Effector memory CD8-positive, alpha-beta T cell (primary cell): ENCODE measurements around the gene KTI12.
"Not testable (repeated sequence)": the region's sequence is repeated elsewhere in the genome, so short reads cannot be mapped to it uniquely, and the experiment has no call there.

Experiments used
- ATAC-seq: fragments of 150-1000 bp; cut with Tn5 transposase; replicated peaks from 2 replicates; pipeline ENCODE4 v1.10.0; 2021; ENCODE audit warnings: mild to moderate bottlenecking, moderate library complexity
- DNase-seq, 3 experiments: peaks; one replicate each; pipeline ENCODE4 v3.0.0; 2021
- H3K27ac Mint-ChIP-seq, 2 donors: one replicate each; pipeline ENCODE4 v1.8.0; 2022; ENCODE audit warnings: mild to moderate bottlenecking in 2 of 2, mixed read lengths in 2 of 2, moderate library complexity in 2 of 2
- H3K27me3 Mint-ChIP-seq, 2 donors: one replicate each; pipeline ENCODE4 v1.8.0; 2022; ENCODE audit warnings: mixed read lengths in 2 of 2
- H3K36me3 Mint-ChIP-seq: one replicate; pipeline ENCODE4 v1.8.0; 2022; ENCODE audit warnings: mild to moderate bottlenecking, moderate library complexity, mixed read lengths; ENCODE audit not compliant: insufficient read depth
- H3K4me1 Mint-ChIP-seq, 2 donors: one replicate each; pipeline ENCODE4 v1.8.0; 2022; ENCODE audit warnings: low read depth in 2 of 2, mixed read lengths in 2 of 2
- H3K4me3 Mint-ChIP-seq, 2 donors: one replicate each; pipeline ENCODE4 v1.8.0; 2022; ENCODE audit warnings: mild to moderate bottlenecking in 2 of 2, mixed read lengths in 2 of 2, moderate library complexity in 2 of 2
- H3K9me3 Mint-ChIP-seq, 2 donors: one replicate each; pipeline ENCODE4 v1.8.0; 2022; ENCODE audit warnings: mixed read lengths in 2 of 2

The KTI12 gene

GRCh38 chr1:52055866-52056162 lies 22.2 kb upstream of the KTI12 start:
- Mint-ChIP-seq H3K4me1 (peaks cover 45 to 57% of the 10 kb centered on the region in 2 donors), H3K27me3 (no peaks in the 10 kb centered on the region), H3K27ac (peak overlapping the region; percentile 91 to 95), H3K9me3 (no peaks in the 10 kb centered on the region), H3K36me3 (peaks cover 29% of the 10 kb centered on the region), H3K4me3 (peak overlapping the region; percentile 94 to 95)
- DNase-seq (no peak), ATAC-seq (no peak)

GRCh38 chr1:52055066-52055865 lies 21.7 kb upstream of the KTI12 start, which contains the start of gene TXNDC12:
Gene TXNDC12, minus strand, starts transcription at chr1:52055191. Its CDS starts 95 bp downstream, at chr1:52055096.
- Mint-ChIP-seq H3K4me1 (peaks cover 48 to 51% of the 10 kb centered on the region in 2 donors), H3K27me3 (no peaks in the 10 kb centered on the region), H3K9me3 (no peaks in the 10 kb centered on the region), H3K4me3 (peak within 1 kb of the TSS; percentile 94 to 95), H3K27ac (peak within 1 kb of the TSS; percentile 91 to 95), H3K36me3 (peaks cover 28% of the 10 kb centered on the region)
- ATAC-seq = peak; percentile 20
- DNase-seq = peak; percentile 26 to 32 (median 30)

GRCh38 chr1:52054496-52055065 lies 21.0 kb upstream of the KTI12 start:
- peak overlapping the region; percentile 91 to 95 for H3K27ac Mint-ChIP-seq
- no peaks in the 10 kb centered on the region for H3K9me3 Mint-ChIP-seq
- DNase-seq (no peak), ATAC-seq (no peak)
- peak overlapping the region; percentile 94 to 95 for H3K4me3 Mint-ChIP-seq
- H3K27me3 Mint-ChIP-seq = no peaks in the 10 kb centered on the region
- peaks cover 28% of the 10 kb centered on the region for H3K36me3 Mint-ChIP-seq
- peaks cover 50 to 52% of the 10 kb centered on the region in 2 donors for H3K4me1 Mint-ChIP-seq

- Mint-ChIP-seq H3K4me3 (peak overlapping the region; percentile 94 to 95), H3K9me3 (no peaks in the 10 kb centered on the region), H3K36me3 (peaks cover 28% of the 10 kb centered on the region), H3K4me1 (peaks cover 46 to 51% of the 10 kb centered on the region in 2 donors), H3K27me3 (no peaks in the 10 kb centered on the region), H3K27ac (no peak overlapping the region)
- DNase-seq = no peak
- ATAC-seq = no peak
Observed at GRCh38 chr1:52053862-52054261, 20.3 kb upstream of the KTI12 start.

GRCh38 chr1:52049337-52049736 lies 15.7 kb upstream of the KTI12 start:
- Mint-ChIP-seq H3K4me1 (peaks cover 25 to 27% of the 10 kb centered on the region in 2 donors), H3K36me3 (peaks cover 19% of the 10 kb centered on the region)
- ATAC-seq, H3K4me3 Mint-ChIP-seq, H3K27me3 Mint-ChIP-seq, DNase-seq, H3K9me3 Mint-ChIP-seq, H3K27ac Mint-ChIP-seq: not testable (repeated sequence)

- Mint-ChIP-seq H3K36me3 (peaks cover 19% of the 10 kb centered on the region), H3K4me1 (peaks cover 14 to 15% of the 10 kb centered on the region in 2 donors)
- not testable (repeated sequence) for H3K4me3 Mint-ChIP-seq, H3K27ac Mint-ChIP-seq, H3K27me3 Mint-ChIP-seq, ATAC-seq, H3K9me3 Mint-ChIP-seq, DNase-seq
Observed at GRCh38 chr1:52045666-52046195, 12.1 kb upstream of the KTI12 start.

- Mint-ChIP-seq H3K9me3 (no peaks in the 10 kb centered on the region), H3K27ac (no peak overlapping the region), H3K27me3 (no peaks in the 10 kb centered on the region), H3K4me1 (peaks cover 12 to 15% of the 10 kb centered on the region in 2 donors), H3K4me3 (no peak overlapping the region), H3K36me3 (peaks cover 24% of the 10 kb centered on the region)
- no peak for DNase-seq
- ATAC-seq = no peak
Observed at GRCh38 chr1:52045236-52045635, 11.6 kb upstream of the KTI12 start.

- H3K4me3 Mint-ChIP-seq = no peak overlapping the region
Observed at GRCh38 chr1:52041551-52042185, 8.1 kb upstream of the KTI12 start.

GRCh38 chr1:52037909-52038308 lies 4.3 kb upstream of the KTI12 start:
- no peaks in the 10 kb centered on the region for H3K9me3 Mint-ChIP-seq

More at GRCh38 chr1:52041551-52042185, 8.1 kb upstream of the KTI12 start:
- DNase-seq (no peak), ATAC-seq (no peak)
- Mint-ChIP-seq H3K9me3 (no peaks in the 10 kb centered on the region), H3K27ac (no peak overlapping the region), H3K4me1 (peaks cover 6 to 10% of the 10 kb centered on the region in 2 donors), H3K27me3 (no peaks in the 10 kb centered on the region), H3K36me3 (peaks cover 46% of the 10 kb centered on the region)

GRCh38 chr1:52037402-52037814 lies 3.8 kb upstream of the KTI12 start:
- Mint-ChIP-seq H3K36me3 (peaks cover 56% of the 10 kb centered on the region), H3K9me3 (no peaks in the 10 kb centered on the region), H3K27me3 (no peaks in the 10 kb centered on the region), H3K27ac (peak overlapping the region in 1 of 2 donors; percentile 71), H3K4me1 (peaks cover 5 to 12% of the 10 kb centered on the region in 2 donors), H3K4me3 (no peak overlapping the region)
- ATAC-seq (no peak), DNase-seq (no peak)

More at GRCh38 chr1:52037909-52038308, 4.3 kb upstream of the KTI12 start:
- no peak overlapping the region for H3K27ac Mint-ChIP-seq
- no peaks in the 10 kb centered on the region for H3K27me3 Mint-ChIP-seq
- ATAC-seq = no peak
- peaks cover 0 to 8% of the 10 kb centered on the region in 2 donors for H3K4me1 Mint-ChIP-seq
- no peak overlapping the region for H3K4me3 Mint-ChIP-seq
- no peak for DNase-seq
- peaks cover 52% of the 10 kb centered on the region for H3K36me3 Mint-ChIP-seq

- DNase-seq (no peak), ATAC-seq (no peak)
- Mint-ChIP-seq H3K36me3 (peaks cover 47% of the 10 kb centered on the region), H3K4me1 (peaks cover 21 to 39% of the 10 kb centered on the region in 2 donors), H3K9me3 (no peaks in the 10 kb centered on the region), H3K4me3 (peak overlapping the region; percentile 91 to 95), H3K27me3 (no peaks in the 10 kb centered on the region), H3K27ac (peak overlapping the region; percentile 97 to 98)
Observed at GRCh38 chr1:52034050-52034384, 407 bp upstream of the KTI12 start.

- peak in 1 of 3 experiments; percentile 9 for DNase-seq
- H3K27me3 Mint-ChIP-seq = no peaks in the 10 kb centered on the region
- peak overlapping the region; percentile 91 to 95 for H3K4me3 Mint-ChIP-seq
- no peak for ATAC-seq
- H3K27ac Mint-ChIP-seq = peak overlapping the region; percentile 97 to 98
- H3K4me1 Mint-ChIP-seq = peaks cover 21 to 39% of the 10 kb centered on the region in 2 donors
- H3K36me3 Mint-ChIP-seq = peaks cover 35% of the 10 kb centered on the region
- no peaks in the 10 kb centered on the region for H3K9me3 Mint-ChIP-seq
Observed at GRCh38 chr1:52032785-52033131, 852 bp downstream of the KTI12 start.

GRCh38 chr1:52032124-52032784 lies 1.4 kb downstream of the KTI12 start:
- Mint-ChIP-seq H3K27me3 (no peaks in the 10 kb centered on the region), H3K4me3 (peak overlapping the region; percentile 91 to 95), H3K4me1 (peaks cover 21 to 39% of the 10 kb centered on the region in 2 donors), H3K27ac (peak overlapping the region; percentile 97 to 98), H3K36me3 (peaks cover 35% of the 10 kb centered on the region), H3K9me3 (no peaks in the 10 kb centered on the region)
- DNase-seq (no peak), ATAC-seq (no peak)
